Measurements from ENCODE around the gene TMEM181. TPM values are rescaled to one million over a fixed set of nuclear protein-coding genes. Genes with fewer than 3 reads are reported as not detected.

TMEM181 gene
- total RNA-seq, 1 donor from 2014 or later = 28.4 TPM

DNA sequence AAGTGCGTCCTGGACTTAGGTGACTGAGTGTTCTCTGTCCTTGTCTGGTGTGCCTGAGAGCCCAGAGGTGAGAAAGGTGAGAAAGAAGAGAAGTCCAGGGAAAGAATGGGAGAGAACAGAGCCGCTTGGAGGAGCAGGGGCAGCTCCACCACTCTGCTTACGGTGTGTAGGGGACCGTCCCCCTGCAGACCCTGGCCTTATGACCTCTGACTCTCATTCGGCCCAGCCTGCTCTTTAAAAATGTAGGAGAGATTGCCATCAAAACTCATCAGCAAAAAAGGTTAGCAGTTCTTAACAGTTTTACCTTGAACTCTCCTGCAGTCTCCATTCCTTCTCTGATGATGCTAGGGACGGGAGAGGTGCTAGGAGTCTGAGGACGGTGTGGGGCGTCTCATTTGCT lies 2.0 kb downstream of the TMEM181 start:
- ATAC-seq = no peak
- H3K4me3 ChIP-seq = no peak overlapping the region

DNA sequence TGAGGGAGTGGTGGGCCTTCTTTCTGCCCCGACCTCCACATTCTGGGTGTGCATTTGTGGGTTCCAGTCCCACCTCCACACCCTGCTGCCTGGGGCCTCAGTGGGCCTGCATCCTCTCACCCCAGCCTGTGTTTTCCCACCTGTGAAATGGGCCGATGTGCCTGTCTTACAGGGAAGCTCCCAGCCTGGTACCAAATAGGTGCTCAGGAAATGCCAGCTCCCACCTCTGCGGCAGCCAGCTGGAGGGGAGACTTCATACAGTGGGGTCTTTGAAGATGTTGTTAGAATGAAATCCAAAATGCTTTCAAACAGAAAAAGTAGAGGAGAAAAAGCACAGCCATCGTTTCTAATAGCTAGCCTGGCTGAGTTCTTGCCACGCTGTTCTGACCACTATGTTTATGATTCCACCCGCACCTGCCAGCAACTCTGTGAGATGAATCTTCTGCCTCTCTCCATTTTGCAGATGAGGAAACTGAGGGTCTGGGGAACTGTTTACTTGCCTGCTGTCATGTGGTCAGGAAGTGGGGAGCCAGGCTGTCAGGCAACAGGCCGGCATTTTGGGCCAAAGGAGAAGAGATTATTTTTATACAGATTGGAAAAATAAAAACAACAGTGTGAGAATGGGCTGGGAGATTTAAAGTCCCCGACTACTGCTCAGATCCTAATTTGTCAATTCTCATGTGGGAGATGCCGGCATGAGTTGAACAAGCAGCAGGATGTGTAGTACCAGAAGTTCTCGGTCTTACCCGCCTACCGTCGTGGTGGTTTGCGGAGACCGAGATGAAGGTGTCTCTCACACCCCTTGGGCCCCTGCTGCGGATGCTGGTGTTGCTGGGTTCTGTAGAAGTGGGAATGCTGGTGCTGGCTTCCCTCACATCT lies 4.6 kb downstream of the TMEM181 start:
- TF ChIP-seq, protein P1, sequence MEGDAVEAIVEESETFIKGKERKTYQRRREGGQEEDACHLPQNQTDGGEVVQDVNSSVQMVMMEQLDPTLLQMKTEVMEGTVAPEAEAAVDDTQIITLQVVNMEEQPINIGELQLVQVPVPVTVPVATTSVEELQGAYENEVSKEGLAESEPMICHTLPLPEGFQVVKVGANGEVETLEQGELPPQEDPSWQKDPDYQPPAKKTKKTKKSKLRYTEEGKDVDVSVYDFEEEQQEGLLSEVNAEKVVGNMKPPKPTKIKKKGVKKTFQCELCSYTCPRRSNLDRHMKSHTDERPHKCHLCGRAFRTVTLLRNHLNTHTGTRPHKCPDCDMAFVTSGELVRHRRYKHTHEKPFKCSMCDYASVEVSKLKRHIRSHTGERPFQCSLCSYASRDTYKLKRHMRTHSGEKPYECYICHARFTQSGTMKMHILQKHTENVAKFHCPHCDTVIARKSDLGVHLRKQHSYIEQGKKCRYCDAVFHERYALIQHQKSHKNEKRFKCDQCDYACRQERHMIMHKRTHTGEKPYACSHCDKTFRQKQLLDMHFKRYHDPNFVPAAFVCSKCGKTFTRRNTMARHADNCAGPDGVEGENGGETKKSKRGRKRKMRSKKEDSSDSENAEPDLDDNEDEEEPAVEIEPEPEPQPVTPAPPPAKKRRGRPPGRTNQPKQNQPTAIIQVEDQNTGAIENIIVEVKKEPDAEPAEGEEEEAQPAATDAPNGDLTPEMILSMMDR (IDR thresholded peaks at IDR 0.05) = no peak
- H3K4me3 ChIP-seq = no peak overlapping the region
- no peaks in the 10 kb centered on the region for H3K36me3 ChIP-seq
- DNase-seq = no peak
- no peaks in the 10 kb centered on the region for H3K9me3 ChIP-seq
- no peak for ATAC-seq
- no peak overlapping the region for H3K27ac ChIP-seq
- peaks cover 46% of the 10 kb centered on the region for H3K4me1 ChIP-seq
- no peaks in the 10 kb centered on the region for H3K27me3 ChIP-seq (ENCODE audit: low read depth)
- intact Hi-C loops (cut with DNase I) = no loop called here

More for the DNA sequence above, 2.0 kb downstream of the TMEM181 start:
- intact Hi-C loops (cut with DNase I) = no loop called here
- Histone ChIP-seq H3K36me3 (no peaks in the 10 kb centered on the region), H3K27me3 (ENCODE audit: low read depth) (no peaks in the 10 kb centered on the region), H3K4me1 (peaks cover 40% of the 10 kb centered on the region), H3K9me3 (no peaks in the 10 kb centered on the region), H3K27ac (no peak overlapping the region)
- no peak for DNase-seq
- TF ChIP-seq, protein P1 (IDR thresholded peaks at IDR 0.05) = no peak

DNA sequence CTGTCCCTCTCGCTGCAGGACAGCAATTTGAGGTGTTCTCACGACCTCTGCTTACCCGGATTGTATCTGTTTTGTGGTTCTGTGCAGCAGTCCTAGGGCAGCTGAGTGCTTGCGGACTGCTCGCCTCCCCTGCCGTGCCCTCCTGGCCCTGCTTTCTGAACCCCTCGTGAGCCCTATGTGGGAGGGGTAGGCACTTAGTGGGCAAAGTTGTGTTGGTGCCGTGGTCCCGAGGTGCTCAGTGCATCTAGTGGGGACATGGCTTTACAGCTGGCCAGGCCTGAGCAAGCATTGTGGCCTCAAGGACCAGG lies 5.2 kb downstream of the TMEM181 start:
- Histone ChIP-seq H3K27ac (no peak overlapping the region), H3K9me3 (no peaks in the 10 kb centered on the region), H3K36me3 (no peaks in the 10 kb centered on the region), H3K4me3 (no peak overlapping the region), H3K27me3 (ENCODE audit: low read depth) (no peaks in the 10 kb centered on the region), H3K4me1 (peaks cover 44% of the 10 kb centered on the region)
- TF ChIP-seq, protein P1 (IDR thresholded peaks at IDR 0.05) = no peak
- intact Hi-C loops (cut with DNase I) = no loop called here
- ATAC-seq (no peak), DNase-seq (no peak)

DNA sequence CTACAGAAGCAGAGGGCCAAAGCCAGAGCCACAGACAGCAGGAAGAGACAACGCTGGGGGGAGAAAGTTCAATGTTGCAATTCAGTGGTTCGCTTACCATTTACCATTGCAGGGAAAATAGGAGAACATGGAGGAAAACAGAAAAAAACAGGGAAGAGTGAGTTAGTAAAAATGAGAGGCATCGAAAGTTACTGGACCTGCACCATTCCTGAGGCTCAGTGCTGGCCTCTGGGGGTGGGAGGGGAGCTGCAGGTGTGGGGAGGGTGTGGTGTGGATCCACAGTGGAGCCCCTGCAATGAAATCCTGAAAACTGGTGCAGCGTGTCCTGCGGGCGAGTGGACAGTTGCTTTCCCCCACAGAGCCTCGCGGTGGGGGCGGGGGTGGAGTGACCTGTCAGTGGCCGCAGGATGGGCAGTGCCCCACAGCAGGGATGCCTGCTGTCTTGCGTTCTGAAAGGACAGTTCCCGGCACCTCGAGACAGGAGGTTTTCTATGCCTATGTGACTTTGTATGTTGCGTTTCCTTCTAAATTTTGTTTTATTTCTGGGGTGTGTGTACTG lies 5.7 kb downstream of the TMEM181 start:
- no peak for ATAC-seq
- Histone ChIP-seq H3K27me3 (ENCODE audit: low read depth) (no peaks in the 10 kb centered on the region), H3K27ac (no peak overlapping the region), H3K4me1 (peaks cover 44% of the 10 kb centered on the region), H3K36me3 (no peaks in the 10 kb centered on the region), H3K4me3 (no peak overlapping the region), H3K9me3 (no peaks in the 10 kb centered on the region)
- no peak for DNase-seq
- intact Hi-C loops (cut with DNase I) = no loop called here
- TF ChIP-seq, protein P1 (IDR thresholded peaks at IDR 0.05) = no peak

DNA sequence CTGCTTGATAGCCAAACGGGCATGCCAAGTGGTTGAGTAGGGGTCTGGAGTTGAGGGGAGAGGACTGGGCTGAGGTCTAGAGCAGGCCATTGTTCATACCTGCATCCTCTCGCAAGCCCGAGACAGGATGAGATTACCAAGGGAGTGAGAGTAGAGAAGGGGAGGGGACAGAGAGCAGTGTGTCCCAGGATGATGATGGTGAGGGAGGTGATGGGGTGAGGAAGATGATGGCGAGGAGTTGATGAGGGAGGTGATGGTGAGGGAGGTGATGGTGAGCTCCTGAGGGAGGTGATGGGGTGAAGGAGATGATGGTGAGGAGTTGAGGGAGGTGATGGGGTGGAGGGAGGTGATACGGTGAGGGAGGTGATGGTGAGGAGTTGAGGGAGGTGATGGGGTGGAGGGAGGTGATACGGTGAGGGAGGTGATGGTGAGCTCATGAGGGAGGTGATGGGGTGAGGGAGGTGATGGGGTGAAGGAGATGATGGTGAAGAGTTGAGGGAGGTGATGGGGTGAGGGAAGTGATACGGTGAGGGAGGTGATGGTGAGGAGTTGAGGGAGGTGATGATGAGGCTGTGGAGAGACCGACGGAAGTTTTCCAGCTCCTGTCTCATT lies 6.4 kb downstream of the TMEM181 start:
- DNase-seq (no peak), ATAC-seq (no peak)
- no peaks in the 10 kb centered on the region for H3K27me3 ChIP-seq (ENCODE audit: low read depth)
- no peak overlapping the region for H3K27ac ChIP-seq
- peaks cover 38% of the 10 kb centered on the region for H3K4me1 ChIP-seq
- no peak overlapping the region for H3K4me3 ChIP-seq
- TF ChIP-seq, protein P1 (IDR thresholded peaks at IDR 0.05) = no peak
- intact Hi-C loops (cut with DNase I) = no loop called here
- H3K9me3 ChIP-seq = no peaks in the 10 kb centered on the region
- H3K36me3 ChIP-seq = no peaks in the 10 kb centered on the region

All from lower lobe of right lung (tissue), 2 donors.